ENCODE data around the gene GPR161.

- TF ChIP-seq, protein P1, sequence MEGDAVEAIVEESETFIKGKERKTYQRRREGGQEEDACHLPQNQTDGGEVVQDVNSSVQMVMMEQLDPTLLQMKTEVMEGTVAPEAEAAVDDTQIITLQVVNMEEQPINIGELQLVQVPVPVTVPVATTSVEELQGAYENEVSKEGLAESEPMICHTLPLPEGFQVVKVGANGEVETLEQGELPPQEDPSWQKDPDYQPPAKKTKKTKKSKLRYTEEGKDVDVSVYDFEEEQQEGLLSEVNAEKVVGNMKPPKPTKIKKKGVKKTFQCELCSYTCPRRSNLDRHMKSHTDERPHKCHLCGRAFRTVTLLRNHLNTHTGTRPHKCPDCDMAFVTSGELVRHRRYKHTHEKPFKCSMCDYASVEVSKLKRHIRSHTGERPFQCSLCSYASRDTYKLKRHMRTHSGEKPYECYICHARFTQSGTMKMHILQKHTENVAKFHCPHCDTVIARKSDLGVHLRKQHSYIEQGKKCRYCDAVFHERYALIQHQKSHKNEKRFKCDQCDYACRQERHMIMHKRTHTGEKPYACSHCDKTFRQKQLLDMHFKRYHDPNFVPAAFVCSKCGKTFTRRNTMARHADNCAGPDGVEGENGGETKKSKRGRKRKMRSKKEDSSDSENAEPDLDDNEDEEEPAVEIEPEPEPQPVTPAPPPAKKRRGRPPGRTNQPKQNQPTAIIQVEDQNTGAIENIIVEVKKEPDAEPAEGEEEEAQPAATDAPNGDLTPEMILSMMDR (IDR thresholded peaks at IDR 0.05) = no peak
- TF ChIP-seq, protein P2, sequence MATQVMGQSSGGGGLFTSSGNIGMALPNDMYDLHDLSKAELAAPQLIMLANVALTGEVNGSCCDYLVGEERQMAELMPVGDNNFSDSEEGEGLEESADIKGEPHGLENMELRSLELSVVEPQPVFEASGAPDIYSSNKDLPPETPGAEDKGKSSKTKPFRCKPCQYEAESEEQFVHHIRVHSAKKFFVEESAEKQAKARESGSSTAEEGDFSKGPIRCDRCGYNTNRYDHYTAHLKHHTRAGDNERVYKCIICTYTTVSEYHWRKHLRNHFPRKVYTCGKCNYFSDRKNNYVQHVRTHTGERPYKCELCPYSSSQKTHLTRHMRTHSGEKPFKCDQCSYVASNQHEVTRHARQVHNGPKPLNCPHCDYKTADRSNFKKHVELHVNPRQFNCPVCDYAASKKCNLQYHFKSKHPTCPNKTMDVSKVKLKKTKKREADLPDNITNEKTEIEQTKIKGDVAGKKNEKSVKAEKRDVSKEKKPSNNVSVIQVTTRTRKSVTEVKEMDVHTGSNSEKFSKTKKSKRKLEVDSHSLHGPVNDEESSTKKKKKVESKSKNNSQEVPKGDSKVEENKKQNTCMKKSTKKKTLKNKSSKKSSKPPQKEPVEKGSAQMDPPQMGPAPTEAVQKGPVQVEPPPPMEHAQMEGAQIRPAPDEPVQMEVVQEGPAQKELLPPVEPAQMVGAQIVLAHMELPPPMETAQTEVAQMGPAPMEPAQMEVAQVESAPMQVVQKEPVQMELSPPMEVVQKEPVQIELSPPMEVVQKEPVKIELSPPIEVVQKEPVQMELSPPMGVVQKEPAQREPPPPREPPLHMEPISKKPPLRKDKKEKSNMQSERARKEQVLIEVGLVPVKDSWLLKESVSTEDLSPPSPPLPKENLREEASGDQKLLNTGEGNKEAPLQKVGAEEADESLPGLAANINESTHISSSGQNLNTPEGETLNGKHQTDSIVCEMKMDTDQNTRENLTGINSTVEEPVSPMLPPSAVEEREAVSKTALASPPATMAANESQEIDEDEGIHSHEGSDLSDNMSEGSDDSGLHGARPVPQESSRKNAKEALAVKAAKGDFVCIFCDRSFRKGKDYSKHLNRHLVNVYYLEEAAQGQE (IDR thresholded peaks at IDR 0.05; ENCODE audit: insufficient read depth in 1 of 2, low read depth in 2 of 2, low read length in 1 of 2) = no peak
- no peak for TF ChIP-seq POLR2AphosphoS5 (IDR thresholded peaks at IDR 0.05; ENCODE audit: low read depth, low read length)
Observed at GRCh38 chr1:168170564-168171508, 34.1 kb upstream of the GPR161 start.
